Measurements from ENCODE around the gene ATP10A. TPM values are rescaled to one million over a fixed set of nuclear protein-coding genes. Genes with fewer than 3 reads are reported as not detected.

Gene ATP10A
- polyA plus RNA-seq, 1 donor (not counting 4 experiments of a cell fraction or from before 2014, with no cell fraction given) = not detected

GRCh38 chr15:25864966-25865365 is 1.8 kb upstream of the ATP10A start:
- Histone ChIP-seq H3K9me1 (ENCODE audit: control insufficient read depth, extremely low read depth, insufficient read depth, low read length) (no peaks in the 10 kb centered on the region), H3K27me3 (ENCODE audit: control insufficient read depth, extremely low read depth, insufficient read depth, low read length) (peaks cover 16% of the 10 kb centered on the region), H3K79me2 (ENCODE audit: control insufficient read depth, insufficient read depth, low read length) (no peaks in the 10 kb centered on the region), H3K4me1 (ENCODE audit: control insufficient read depth, extremely low read depth, insufficient read depth, low read length) (no peaks in the 10 kb centered on the region), H3K4me3 (ENCODE audit: control insufficient read depth in 2 of 3, extremely low read depth in 1 of 3, insufficient read depth in 2 of 3, low read depth in 1 of 3, low read length in 3 of 3) (no peak overlapping the region), H3K36me3 (ENCODE audit: control insufficient read depth in 2 of 2, extremely low read depth in 1 of 2, insufficient read depth in 2 of 2, low read length in 2 of 2) (no peaks in the 10 kb centered on the region), H4K20me1 (ENCODE audit: control insufficient read depth, extremely low read depth, insufficient read depth, low read length) (no peaks in the 10 kb centered on the region), H3K9me3 (ENCODE audit: control insufficient read depth, low read depth, low read length) (peaks cover 4% of the 10 kb centered on the region), H3K4me2 (ENCODE audit: control insufficient read depth, extremely low read depth, insufficient read depth, low read depth, low read length) (no peak overlapping the region), H2AFZ (ENCODE audit: control insufficient read depth, low read length) (no peak overlapping the region), H3K27ac (ENCODE audit: control insufficient read depth, insufficient read depth, low read length) (no peak overlapping the region), H3K9ac (ENCODE audit: control insufficient read depth, extremely low read depth, insufficient read depth, low read length) (no peak overlapping the region)
- FAIRE-seq = no peak
- dilution Hi-C loops (cut with MboI; ENCODE audit: extremely low pct_ligation_motif_present, low sequenced_read_pairs) = no loop called here
- TF ChIP-seq EZH2 (IDR thresholded peaks at IDR 0.05; ENCODE audit: low read length) = no peak
- TF ChIP-seq CTCF (optimal IDR thresholded peaks at IDR 0.05 in 1 of 3, IDR thresholded peaks at IDR 0.05 in 1 of 3, conservative IDR thresholded peaks at IDR 0.05 in 1 of 3; ENCODE audit: extremely low read depth in 1 of 3, insufficient read depth in 2 of 3, low read length in 3 of 3) = no peak
- DNase-seq (ENCODE audit: low read depth, low spot score) = no peak

- no peaks in the 10 kb centered on the region for H3K36me3 ChIP-seq (ENCODE audit: control insufficient read depth in 2 of 2, extremely low read depth in 1 of 2, insufficient read depth in 2 of 2, low read length in 2 of 2)
- H3K9ac ChIP-seq (ENCODE audit: control insufficient read depth, extremely low read depth, insufficient read depth, low read length) = no peak overlapping the region
- TF ChIP-seq CTCF (optimal IDR thresholded peaks at IDR 0.05 in 1 of 3, IDR thresholded peaks at IDR 0.05 in 1 of 3, conservative IDR thresholded peaks at IDR 0.05 in 1 of 3; ENCODE audit: extremely low read depth in 1 of 3, insufficient read depth in 2 of 3, low read length in 3 of 3) (no peak), EZH2 (IDR thresholded peaks at IDR 0.05; ENCODE audit: low read length) (no peak)
- H3K9me1 ChIP-seq (ENCODE audit: control insufficient read depth, extremely low read depth, insufficient read depth, low read length) = no peaks in the 10 kb centered on the region
- no peaks in the 10 kb centered on the region for H3K79me2 ChIP-seq (ENCODE audit: control insufficient read depth, insufficient read depth, low read length)
- FAIRE-seq = no peak
- no peaks in the 10 kb centered on the region for H4K20me1 ChIP-seq (ENCODE audit: control insufficient read depth, extremely low read depth, insufficient read depth, low read length)
- no peak overlapping the region for H3K4me3 ChIP-seq (ENCODE audit: control insufficient read depth in 2 of 3, extremely low read depth in 1 of 3, insufficient read depth in 2 of 3, low read depth in 1 of 3, low read length in 3 of 3)
- DNase-seq (ENCODE audit: low read depth, low spot score) = no peak
- H2AFZ ChIP-seq (ENCODE audit: control insufficient read depth, low read length) = no peak overlapping the region
- no peak overlapping the region for H3K4me2 ChIP-seq (ENCODE audit: control insufficient read depth, extremely low read depth, insufficient read depth, low read depth, low read length)
- dilution Hi-C loops (cut with MboI; ENCODE audit: extremely low pct_ligation_motif_present, low sequenced_read_pairs) = no loop called here
- H3K27me3 ChIP-seq (ENCODE audit: control insufficient read depth, extremely low read depth, insufficient read depth, low read length) = peaks cover 16% of the 10 kb centered on the region
- H3K4me1 ChIP-seq (ENCODE audit: control insufficient read depth, extremely low read depth, insufficient read depth, low read length) = no peaks in the 10 kb centered on the region
- H3K27ac ChIP-seq (ENCODE audit: control insufficient read depth, insufficient read depth, low read length) = no peak overlapping the region
- H3K9me3 ChIP-seq (ENCODE audit: control insufficient read depth, low read depth, low read length) = peaks cover 4% of the 10 kb centered on the region
These were observed 947 bp upstream of the ATP10A start for GRCh38 chr15:25863968-25864580.
